Esophagus muscularis mucosa (tissue), 3 donors: ENCODE data around the gene QSOX2.

Experiments used
- CTCF ChIP-seq, 3 experiments: fragments of 200-600 bp in 2 of 3; fragments of 450-650 bp in 1 of 3; sonication (generic) in 2 of 3; IDR thresholded peaks; one replicate each; pipeline ENCODE4 v1.5.1; 2017 to 2019; ENCODE audit warnings: antibody characterized with exemption in 3 of 3, mild to moderate bottlenecking in 2 of 3, moderate library complexity in 1 of 3
- POLR2A ChIP-seq: fragments of 450-650 bp; IDR thresholded peaks from one replicate; pipeline ENCODE4 v1.6.1; 2017; ENCODE audit warnings: antibody characterized with exemption, moderate library complexity, mild to moderate bottlenecking, low read depth

- no peak for TF ChIP-seq CTCF (IDR thresholded peaks at IDR 0.05)
- no peak for TF ChIP-seq POLR2A
Observed at GRCh38 chr9:136282272-136282861, 36.8 kb upstream of the QSOX2 start.
